Endothelial cell of umbilical vein (primary cell): Measurements from ENCODE around the gene PLK5. TPM values are rescaled to one million over a fixed set of nuclear protein-coding genes. Genes with fewer than 3 reads are reported as not detected.

ENCODE experiments used
- BruUV-seq: library from RNA; stranded (reverse); fragments of 400-500 nt; replicated peaks from 2 replicates; lab custom pipeline; 2021; lab: Mats Ljungman, UMichigan
- CTCF ChIA-PET: fragments of 300-600, 350-600 bp; sonication (Branson Sonifier 250); formaldehyde crosslinking; loops from one replicate; lab custom pipeline; 2021; ENCODE audit warnings: antibody characterized with exemption, inconsistent platforms; lab: Charles Lee
- POLR2A ChIA-PET: fragments of 300-600, 350-600 bp; sonication (Branson Sonifier 250); formaldehyde crosslinking; loops from one replicate; lab custom pipeline; 2021; ENCODE audit warnings: antibody characterized with exemption, inconsistent platforms; lab: Charles Lee
- DNase-seq: peaks from one replicate; pipeline ENCODE4 v3.0.0-alpha.2; 2011; ENCODE audit warnings: low read depth, low spot score
- FAIRE-seq: peaks from 2 replicates; lab custom pipeline; 2011; peaks lifted over from hg19 to GRCh38; lab: Jason Lieb, UNC
- H2AFZ ChIP-seq: 2 replicates; pipeline ENCODE4 v1.6.0; 2012; ENCODE audit warnings: low read depth, low read length, control low read depth, inconsistent platforms
- H3K27ac ChIP-seq: 2 replicates; pipeline ENCODE4 v1.5.1; 2011; ENCODE audit warnings: low read depth, mild to moderate bottlenecking, control low read depth, low read length, moderate library complexity; ENCODE audit not compliant: insufficient read depth
- H3K27me3 ChIP-seq, 2 experiments: 2 replicates each; pipeline versions ENCODE4 v1.6.0 to v1.6.1; 2011; ENCODE audit warnings: low read length in 2 of 2, mixed read lengths in 1 of 2; ENCODE audit not compliant: control insufficient read depth in 2 of 2, insufficient read depth in 2 of 2
- H3K36me3 ChIP-seq, 2 experiments: 2 replicates in 1 of 2; 3 replicates in 1 of 2; pipeline ENCODE4 v1.5.1; 2011; ENCODE audit warnings: low read length in 2 of 2, mild to moderate bottlenecking in 1 of 2, moderate library complexity in 1 of 2; ENCODE audit not compliant: control insufficient read depth in 2 of 2, insufficient read depth in 2 of 2; ENCODE audit errors: extremely low read depth in 1 of 2
- H3K4me1 ChIP-seq: 3 replicates; pipeline ENCODE4 v1.5.1; 2011; ENCODE audit warnings: mild to moderate bottlenecking, low read length; ENCODE audit not compliant: control insufficient read depth, insufficient read depth; ENCODE audit errors: extremely low read depth
- H3K4me2 ChIP-seq: 2 replicates; pipeline ENCODE4 v1.6.1; 2011; ENCODE audit warnings: low read length, control low read depth, mixed read lengths; ENCODE audit not compliant: insufficient read depth
- H3K4me3 ChIP-seq, 3 experiments: fragments of 200-600 bp in 1 of 3; sonication (generic), shearing (Covaris generic) in 1 of 3; replicated peaks in 1 of 3; 2 replicates each; pipeline ENCODE4 v1.5.1; 2011 to 2016; ENCODE audit warnings: control low read depth in 3 of 3, low read length in 3 of 3, mild to moderate bottlenecking in 2 of 3, inconsistent platforms in 1 of 3, low read depth in 1 of 3, moderate library complexity in 1 of 3; ENCODE audit not compliant: insufficient read depth in 1 of 3
- H3K79me2 ChIP-seq: 2 replicates; pipeline ENCODE4 v1.6.0; 2012; ENCODE audit warnings: low read length, inconsistent platforms; ENCODE audit not compliant: control insufficient read depth, insufficient read depth
- H3K9ac ChIP-seq: replicated peaks from 2 replicates; pipeline ENCODE3; 2011; ENCODE audit warnings: low read length, control low read depth; ENCODE audit not compliant: insufficient read depth; ENCODE audit errors: extremely low read depth
- H3K9me1 ChIP-seq: replicated peaks from 3 replicates; pipeline ENCODE4 v1.6.0; 2011; ENCODE audit warnings: mild to moderate bottlenecking, low read length; ENCODE audit not compliant: control insufficient read depth, insufficient read depth; ENCODE audit errors: extremely low read depth
- H3K9me3 ChIP-seq: replicated peaks from 2 replicates; pipeline ENCODE4 v1.5.1; 2012; ENCODE audit warnings: low read length, inconsistent platforms; ENCODE audit not compliant: control insufficient read depth, insufficient read depth
- H4K20me1 ChIP-seq: replicated peaks from 2 replicates; pipeline ENCODE3; 2011; ENCODE audit warnings: mild to moderate bottlenecking, low read length; ENCODE audit not compliant: control insufficient read depth, insufficient read depth; ENCODE audit errors: extremely low read depth
- EZH2 ChIP-seq: IDR thresholded peaks from 2 replicates; pipeline ENCODE4 v1.6.1; 2012; ENCODE audit warnings: borderline replicate concordance, low read depth, mild to moderate bottlenecking, moderate library complexity, low read length, inconsistent platforms; ENCODE audit not compliant: severe bottlenecking
- FOS ChIP-seq: IDR thresholded peaks from 2 replicates; pipeline ENCODE4 v1.6.1; 2011; ENCODE audit warnings: mild to moderate bottlenecking, low read length, moderate library complexity, borderline replicate concordance; ENCODE audit not compliant: insufficient read depth
- GATA2 ChIP-seq: IDR thresholded peaks from 2 replicates; pipeline ENCODE4 v1.7.0; 2011; ENCODE audit warnings: low read depth, mild to moderate bottlenecking, moderate library complexity, mixed read lengths, low read length; ENCODE audit not compliant: insufficient read length, insufficient read depth
- JUN ChIP-seq: IDR thresholded peaks from 2 replicates; pipeline ENCODE4 v1.6.1; 2011; ENCODE audit warnings: borderline replicate concordance, low read depth; ENCODE audit not compliant: insufficient read length, insufficient read depth
- MYC ChIP-seq: IDR thresholded peaks from one replicate; pipeline ENCODE4 v1.6.1; 2011; ENCODE audit warnings: mild to moderate bottlenecking, low read depth, low read length
- POLR2A ChIP-seq: IDR thresholded peaks from 2 replicates; pipeline ENCODE4 v1.6.1; 2012; ENCODE audit warnings: low read depth, mild to moderate bottlenecking, control low read depth, low read length
- POLR2AphosphoS5 ChIP-seq: IDR thresholded peaks from 2 replicates; pipeline ENCODE4 v1.6.1; 2012; ENCODE audit warnings: low read depth, mild to moderate bottlenecking, control low read depth, low read length, moderate library complexity; ENCODE audit not compliant: insufficient read depth
- dilution Hi-C: fragments of 300-500 bp; cut with MboI; formaldehyde crosslinking; loops from one replicate; pipeline ENCODE4 v1.15.0; 2019; ENCODE audit warnings: low sequenced_read_pairs; ENCODE audit not compliant: extremely low pct_ligation_motif_present
- intact Hi-C: fragments of 100-400 bp; cut with micrococcal nuclease; formaldehyde crosslinking; loops from one replicate; pipeline ENCODE4 v1.10.0; 2022
- polyA plus RNA-seq, 4 experiments: library from polyadenylated mRNA; depleted of rRNA in 3 of 4; stranded (reverse) in 3 of 4; unstranded in 1 of 4; fragments of >200 nt; gene quantifications; 2 replicates each; pipeline versions ENCODE4 v1.2.1 to v1.2.3, GENCODE V29; 2011 to 2012; ENCODE audit warnings: missing spikeins in 1 of 4
- total RNA-seq: library from RNA; stranded (reverse); gene quantifications from 2 replicates; pipeline ENCODE4 v1.2.3, GENCODE V29; 2021
- TF ChIP-seq, protein P1 (sequence below), 2 donors: IDR thresholded peaks; 1 replicate in 1 of 2; 2 replicates in 1 of 2; pipeline ENCODE4 v1.5.1; 2011; ENCODE audit warnings: low read length in 2 of 2, mild to moderate bottlenecking in 2 of 2, moderate library complexity in 2 of 2, control low read depth in 1 of 2, inconsistent platforms in 1 of 2, low read depth in 1 of 2; ENCODE audit not compliant: insufficient read depth in 1 of 2; ENCODE audit errors: extremely low read depth in 1 of 2
- TF ChIP-seq, protein P2 (sequence below): IDR thresholded peaks from 2 replicates; pipeline ENCODE4 v1.6.1; 2011; ENCODE audit not compliant: insufficient read depth, insufficient read length

The PLK5 gene
- total and polyA plus RNA-seq, 2 donors (not counting 3 experiments of a cell fraction or from before 2014, with no cell fraction given), result not detected

DNA sequence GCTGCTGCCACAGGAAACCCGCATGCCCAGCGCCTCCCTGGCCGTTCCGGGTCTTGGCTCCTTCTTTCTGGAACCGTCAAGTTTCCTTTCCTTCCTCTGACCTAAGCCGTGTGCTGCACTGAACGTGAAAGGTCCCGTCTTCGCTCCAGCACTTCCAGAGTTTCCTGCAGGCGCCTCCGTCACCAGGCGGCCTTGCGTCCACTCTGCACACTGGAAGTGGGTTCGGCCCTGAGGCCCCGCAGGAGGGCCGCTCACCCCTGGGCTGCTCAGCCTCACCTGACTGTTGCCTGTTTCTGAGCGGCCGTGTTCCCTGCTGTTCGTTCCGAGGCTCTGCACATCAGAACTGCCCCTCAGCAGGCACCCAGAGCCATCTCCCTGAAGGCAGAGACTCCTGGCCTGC is 56.5 kb downstream of the PLK5 start:
- no peak for DNase-seq
- intact Hi-C loops (no loop called here), dilution Hi-C loops (no loop called here)
- ChIA-PET CTCF (no interaction called here), POLR2A (no interaction called here)
- H3K9me3 ChIP-seq, result no peaks in the 10 kb centered on the region
- no peaks in the 10 kb centered on the region for H4K20me1 ChIP-seq
- no peak for FAIRE-seq
- H2AFZ ChIP-seq, result no peak overlapping the region
- H3K4me3 ChIP-seq, result no peak overlapping the region
- no peaks in the 10 kb centered on the region for H3K4me1 ChIP-seq
- TF ChIP-seq POLR2AphosphoS5 (no peak), JUN (no peak), EZH2 (no peak), POLR2A (no peak), GATA2 (no peak), MYC (no peak), FOS (no peak)
- TF ChIP-seq, protein P1, sequence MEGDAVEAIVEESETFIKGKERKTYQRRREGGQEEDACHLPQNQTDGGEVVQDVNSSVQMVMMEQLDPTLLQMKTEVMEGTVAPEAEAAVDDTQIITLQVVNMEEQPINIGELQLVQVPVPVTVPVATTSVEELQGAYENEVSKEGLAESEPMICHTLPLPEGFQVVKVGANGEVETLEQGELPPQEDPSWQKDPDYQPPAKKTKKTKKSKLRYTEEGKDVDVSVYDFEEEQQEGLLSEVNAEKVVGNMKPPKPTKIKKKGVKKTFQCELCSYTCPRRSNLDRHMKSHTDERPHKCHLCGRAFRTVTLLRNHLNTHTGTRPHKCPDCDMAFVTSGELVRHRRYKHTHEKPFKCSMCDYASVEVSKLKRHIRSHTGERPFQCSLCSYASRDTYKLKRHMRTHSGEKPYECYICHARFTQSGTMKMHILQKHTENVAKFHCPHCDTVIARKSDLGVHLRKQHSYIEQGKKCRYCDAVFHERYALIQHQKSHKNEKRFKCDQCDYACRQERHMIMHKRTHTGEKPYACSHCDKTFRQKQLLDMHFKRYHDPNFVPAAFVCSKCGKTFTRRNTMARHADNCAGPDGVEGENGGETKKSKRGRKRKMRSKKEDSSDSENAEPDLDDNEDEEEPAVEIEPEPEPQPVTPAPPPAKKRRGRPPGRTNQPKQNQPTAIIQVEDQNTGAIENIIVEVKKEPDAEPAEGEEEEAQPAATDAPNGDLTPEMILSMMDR (IDR thresholded peaks at IDR 0.05; ENCODE audit: extremely low read depth in 1 of 2, insufficient read depth in 1 of 2, low read depth in 1 of 2, low read length in 2 of 2), result no peak
- TF ChIP-seq, protein P2, sequence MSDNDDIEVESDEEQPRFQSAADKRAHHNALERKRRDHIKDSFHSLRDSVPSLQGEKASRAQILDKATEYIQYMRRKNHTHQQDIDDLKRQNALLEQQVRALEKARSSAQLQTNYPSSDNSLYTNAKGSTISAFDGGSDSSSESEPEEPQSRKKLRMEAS, result no peak
- BruUV-seq, result no TSS peak
- no peak overlapping the region for H3K9ac ChIP-seq
- no peak overlapping the region for H3K4me2 ChIP-seq
- H3K9me1 ChIP-seq, result no peaks in the 10 kb centered on the region
- no peak overlapping the region for H3K27ac ChIP-seq
- peaks cover 12 to 48% of the 10 kb centered on the region in 2 experiments for H3K36me3 ChIP-seq
- H3K27me3 ChIP-seq, result no peaks in the 10 kb centered on the region
- peaks cover 2% of the 10 kb centered on the region for H3K79me2 ChIP-seq
